HG02678 (cell line): ENCODE data around the gene ZDHHC21.
"Not testable (repeated sequence)": the region's sequence is repeated elsewhere in the genome, so short reads cannot be mapped to it uniquely, and the experiment has no call there.

Experiments
- ATAC-seq: cut with Tn5 transposase; IDR thresholded peaks from one replicate; pipeline ENCODE4 v1.9.1; 2021; ENCODE audit warnings: mild to moderate bottlenecking, moderate library complexity; ENCODE audit not compliant: unreplicated experiment

ZDHHC21 gene

GRCh38 chr9:14686168-14686567 lies 7.1 kb downstream of the ZDHHC21 start:
- no peak for ATAC-seq

GRCh38 chr9:14682616-14683015 lies 10.6 kb downstream of the ZDHHC21 start:
- ATAC-seq = not testable (repeated sequence)

GRCh38 chr9:14678776-14679175 lies 14.5 kb downstream of the ZDHHC21 start:
- no peak for ATAC-seq

- ATAC-seq = no peak
These were observed 15.4 kb downstream of the ZDHHC21 start for GRCh38 chr9:14677872-14678271.

GRCh38 chr9:14677396-14677795 lies 15.8 kb downstream of the ZDHHC21 start:
- no peak for ATAC-seq

DNA sequence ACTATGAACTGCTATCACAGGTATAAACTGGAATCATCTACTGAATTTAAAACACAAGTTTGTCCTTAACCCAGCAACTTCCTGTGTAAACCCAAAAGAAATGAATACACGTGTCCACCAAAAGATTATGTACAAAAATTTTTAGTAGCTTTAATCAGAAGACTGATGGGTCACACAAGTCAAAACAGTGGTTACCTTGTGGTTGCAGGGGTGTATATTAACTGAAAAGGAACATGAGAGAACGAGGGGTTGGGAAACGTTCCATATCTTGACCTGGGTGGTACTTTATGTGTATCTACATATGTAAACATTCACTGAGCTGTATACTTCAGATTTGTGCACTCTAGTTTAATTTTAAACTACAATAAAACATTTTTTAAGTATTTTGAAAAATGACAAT lies 18.6 kb downstream of the ZDHHC21 start:
- no peak for ATAC-seq

GRCh38 chr9:14671377-14671776 lies 21.9 kb downstream of the ZDHHC21 start:
- ATAC-seq = no peak

DNA sequence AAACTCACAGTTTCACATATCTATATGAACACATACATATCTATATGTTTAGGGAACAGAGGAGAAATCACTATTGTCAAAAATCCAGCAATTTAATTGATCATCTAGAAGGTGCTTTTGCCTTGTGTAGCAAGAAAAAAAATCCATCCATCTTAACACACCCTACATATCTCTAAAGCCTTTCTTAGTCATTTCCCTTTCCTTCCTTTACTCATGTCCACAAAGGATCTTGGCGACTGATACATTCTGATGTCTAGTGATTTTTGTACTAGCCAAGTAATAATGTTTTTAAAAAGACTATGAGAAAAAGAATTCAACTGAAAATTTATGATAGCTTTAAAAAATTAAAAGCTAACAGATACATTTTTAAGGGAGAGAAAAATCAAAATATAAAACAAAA lies 22.5 kb downstream of the ZDHHC21 start:
- no peak for ATAC-seq

DNA sequence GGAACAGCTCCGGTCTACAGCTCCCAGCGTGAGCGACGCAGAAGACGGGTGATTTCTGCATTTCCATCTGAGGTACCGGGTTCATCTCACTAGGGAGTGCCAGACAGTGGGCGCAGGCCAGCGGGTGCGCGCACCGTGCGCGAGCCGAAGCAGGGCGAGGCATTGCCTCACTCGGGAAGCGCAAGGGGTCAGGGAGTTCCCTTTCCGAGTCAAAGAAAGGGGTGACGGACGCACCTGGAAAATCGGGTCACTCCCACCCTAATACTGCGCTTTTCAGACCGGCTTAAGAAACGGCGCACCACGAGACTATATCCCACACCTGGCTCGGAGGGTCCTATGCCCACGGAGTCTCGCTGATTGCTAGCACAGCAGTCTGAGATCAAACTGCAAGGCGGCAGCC lies 29.2 kb downstream of the ZDHHC21 start:
- not testable (repeated sequence) for ATAC-seq

DNA sequence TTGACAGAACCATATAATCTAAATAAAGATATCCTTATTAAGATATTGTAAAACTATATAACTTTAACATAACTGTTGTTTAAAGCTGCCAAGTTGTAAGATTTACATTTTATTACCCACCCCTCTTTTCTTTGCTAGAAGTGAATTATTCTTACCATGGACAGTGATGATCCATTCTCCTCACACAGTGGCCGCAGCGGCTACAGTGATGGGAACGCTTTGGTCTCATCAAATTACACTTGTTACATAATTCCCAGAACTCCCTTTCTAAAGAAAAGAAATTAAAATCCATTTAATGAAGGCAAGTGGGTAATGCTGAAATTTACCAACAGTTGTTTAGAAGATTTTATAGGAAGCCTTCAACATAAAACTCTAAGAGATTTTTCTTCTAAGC lies 31.2 kb downstream of the ZDHHC21 start:
- no peak for ATAC-seq

DNA sequence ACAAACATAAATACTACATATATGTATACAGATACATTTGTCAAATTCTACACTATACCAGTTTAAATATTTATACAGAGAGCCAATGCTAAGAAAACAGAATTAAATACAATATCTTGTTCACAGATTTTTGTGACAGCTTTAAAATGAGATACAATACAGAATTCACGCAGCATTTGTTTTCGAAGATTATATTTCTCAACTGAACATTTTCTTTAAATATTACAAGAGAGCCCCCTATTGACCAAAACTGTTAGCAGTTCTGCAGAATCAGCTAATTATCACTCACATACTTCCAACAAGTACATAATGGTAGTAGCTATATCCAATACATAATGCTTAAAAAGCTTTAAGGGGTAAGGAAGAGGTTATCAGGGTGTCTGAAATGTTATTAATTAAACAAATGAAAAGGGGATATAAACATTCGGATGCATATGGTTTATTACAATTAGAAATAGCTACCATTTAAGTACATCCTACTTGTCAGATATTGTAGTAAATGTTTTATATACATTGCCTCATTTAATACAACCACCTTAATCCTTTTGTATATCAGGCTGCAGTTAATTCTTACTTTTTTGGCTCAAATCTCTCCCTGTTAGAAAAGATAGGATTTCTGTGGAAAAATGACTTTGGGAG lies 31.7 kb downstream of the ZDHHC21 start:
- no peak for ATAC-seq

- ATAC-seq = no peak
These were observed 32.5 kb downstream of the ZDHHC21 start for GRCh38 chr9:14660721-14661120.

GRCh38 chr9:14654932-14655331 lies 38.3 kb downstream of the ZDHHC21 start:
- no peak for ATAC-seq

GRCh38 chr9:14653511-14653910 lies 39.7 kb downstream of the ZDHHC21 start:
- no peak for ATAC-seq

DNA sequence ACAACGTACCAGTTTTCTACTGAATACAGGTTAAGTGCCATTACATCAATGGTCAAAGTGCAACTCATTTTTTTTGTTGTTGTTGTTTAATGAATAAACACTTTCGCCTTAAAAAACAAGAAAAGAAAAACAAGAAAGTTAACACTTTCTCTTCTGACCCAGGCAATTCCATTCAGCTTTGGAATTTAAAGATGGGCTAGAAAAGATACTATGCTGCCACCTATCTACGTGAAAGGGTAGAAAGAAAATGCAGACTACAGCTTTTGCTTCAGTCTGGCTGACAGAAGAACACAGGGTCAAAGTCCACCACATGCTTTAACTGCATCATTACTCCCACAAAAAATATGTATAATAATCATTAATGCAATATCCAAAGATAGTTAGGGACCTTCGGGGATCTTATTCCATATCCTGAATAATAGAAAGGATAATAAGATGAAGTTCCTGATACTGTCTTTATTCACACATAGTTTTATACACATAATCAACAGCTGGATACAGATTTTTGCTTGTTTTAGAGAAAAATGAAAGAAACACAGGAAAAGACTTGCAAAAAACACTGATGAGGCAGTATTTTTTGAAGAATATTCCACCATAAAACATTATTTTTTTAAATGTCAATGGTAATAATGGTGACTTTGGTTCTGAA lies 40.4 kb downstream of the ZDHHC21 start:
- no peak for ATAC-seq

DNA sequence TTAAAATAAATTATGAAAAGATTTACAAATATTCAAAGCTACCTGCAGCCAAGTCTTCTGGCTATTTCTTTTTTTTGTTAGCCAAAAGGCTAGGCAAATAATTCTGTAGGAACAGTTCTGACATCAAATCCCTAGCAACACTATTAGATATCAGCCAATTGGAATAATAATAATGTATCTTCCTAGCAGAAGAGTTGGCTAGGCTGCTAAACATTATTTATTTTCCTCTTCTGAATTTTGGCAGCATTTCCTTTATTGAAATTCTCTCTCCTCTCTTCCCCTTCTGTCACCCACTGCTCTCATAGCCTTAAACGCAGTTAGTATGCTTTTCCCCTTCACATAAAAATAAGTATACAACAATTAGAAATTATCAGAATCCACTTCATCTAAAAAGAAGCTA lies 42.6 kb downstream of the ZDHHC21 start:
- ATAC-seq = no peak

GRCh38 chr9:14645648-14646047 lies 47.6 kb downstream of the ZDHHC21 start:
- ATAC-seq = no peak

- no peak for ATAC-seq
These were observed 52.3 kb downstream of the ZDHHC21 start for GRCh38 chr9:14640967-14641366.

- ATAC-seq = no peak
These were observed 52.9 kb downstream of the ZDHHC21 start for GRCh38 chr9:14640294-14640693.

- ATAC-seq = no peak
These were observed 59.2 kb downstream of the ZDHHC21 start for GRCh38 chr9:14633906-14634565.

DNA sequence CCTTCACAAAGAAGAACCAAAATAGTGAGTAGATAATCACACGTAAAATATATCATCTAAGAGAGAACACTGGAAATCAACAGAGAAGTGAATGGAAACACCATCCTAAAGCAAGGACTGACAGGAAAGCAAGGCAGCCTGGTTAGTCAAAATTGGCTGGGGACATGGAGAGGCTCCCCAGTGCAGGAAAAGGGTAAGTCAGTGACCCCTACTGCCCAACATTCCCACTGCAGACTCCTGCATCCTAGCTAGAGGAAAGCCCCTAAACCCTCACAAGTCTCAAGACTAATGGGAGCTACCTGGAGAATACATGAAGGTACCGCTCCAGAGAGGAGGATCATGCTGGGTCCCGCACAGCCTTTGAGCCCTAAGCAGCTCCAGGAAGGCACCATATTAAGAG lies 60.1 kb downstream of the ZDHHC21 start:
- ATAC-seq = no peak

GRCh38 chr9:14627513-14627912 lies 65.7 kb downstream of the ZDHHC21 start:
- ATAC-seq = no peak
